Stimulated activated CD8-positive, alpha-beta memory T cell treated with anti-CD3 and anti-CD28 coated beads, Interleukin-12 subunit alpha, Interleukin-12 subunit beta, amount 100 ng/mL, for 4 hours (primary cell): ENCODE data around the gene SYS1.

Experiments
- DNase-seq: peaks from one replicate; pipeline ENCODE4 v3.0.0-alpha.2; 2020; ENCODE audit warnings: low read depth

SYS1 gene

GRCh38 chr20:45415822-45416637, 53.1 kb downstream of the SYS1 start, which contains the start of gene PIGT:
Gene PIGT, plus strand, starts transcription at chr20:45416141. Its CDS starts 16 bp downstream, at chr20:45416157.
- peak; percentile 81 for DNase-seq

- no peak for DNase-seq
These were observed 54.0 kb downstream of the SYS1 start for GRCh38 chr20:45416917-45417316.
